Colonic mucosa (tissue), 4 donors: ENCODE results near the gene GARNL3. TPM values are rescaled to one million over a fixed set of nuclear protein-coding genes. Genes with fewer than 3 reads are reported as not detected.

Experiments used
- DNase-seq: peaks from one replicate; pipeline ENCODE4 v3.0.0-alpha.2; 2020
- H3K27ac ChIP-seq: fragments of 200-600 bp; one replicate; pipeline ENCODE4 v1.8.0; 2021
- H3K27me3 ChIP-seq: fragments of 200-600 bp; one replicate; pipeline ENCODE4 v1.8.0; 2021
- H3K36me3 ChIP-seq: fragments of 200-600 bp; one replicate; pipeline ENCODE4 v1.8.0; 2021
- H3K4me1 ChIP-seq: fragments of 200-600 bp; one replicate; pipeline ENCODE4 v1.8.0; 2021; ENCODE audit warnings: mild to moderate bottlenecking
- H3K4me3 ChIP-seq: fragments of 200-600 bp; one replicate; pipeline ENCODE4 v1.8.0; 2021
- H3K9ac ChIP-seq, 2 donors: one replicate each; pipeline ENCODE4 v1.7.0; 2013; ENCODE audit warnings: control low read depth in 2 of 2, low read depth in 2 of 2, low read length in 2 of 2
- H3K9me3 ChIP-seq: fragments of 200-600 bp; one replicate; pipeline ENCODE4 v1.8.0; 2021
- CTCF ChIP-seq: fragments of 200-600 bp; IDR thresholded peaks from one replicate; pipeline ENCODE4 v1.8.0; 2022; ENCODE audit warnings: antibody characterized with exemption, mild to moderate bottlenecking
- intact Hi-C: fragments of 100-400 bp; cut with DNase I; formaldehyde crosslinking; loops from one replicate; pipeline ENCODE4 v1.14.1; 2022
- total RNA-seq, 2 donors: library from RNA; stranded (reverse); fragmentation: NEBNext Ultra II Directional in 1 of 2; extraction: Animal tissue kit (Norgen Biotek cat#: 25700) in 1 of 2; gene quantifications; one replicate each; pipeline ENCODE4 v1.2.1, GENCODE V29; 2021
- donor health status: healthy.
- donor health status: DM: no; HTN: no; CAD: no.
- donor health status: DM: no; HTN: no; CAD: no.

The GARNL3 gene
- total RNA-seq, 2 donors from 2014 or later, result 4.1 to 5.1 TPM

DNA sequence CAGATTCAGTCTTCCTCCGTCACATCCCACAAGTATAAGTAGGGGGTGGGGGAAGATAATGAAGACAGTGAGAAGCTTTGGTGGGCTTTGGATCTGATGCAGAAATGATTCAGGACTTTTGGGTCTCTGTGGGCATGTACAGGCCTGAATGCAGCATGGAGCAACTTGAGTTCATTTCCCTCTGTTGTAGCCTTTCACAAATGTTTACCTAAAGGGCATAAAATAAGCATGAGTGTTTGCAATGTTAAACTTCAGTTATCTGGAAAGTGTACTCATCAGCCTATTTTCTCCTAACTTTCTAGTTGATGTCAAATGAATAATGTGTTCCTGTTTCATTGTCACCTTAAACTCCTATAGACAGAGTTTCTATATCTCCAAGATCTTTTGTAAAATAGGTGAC lies 39.3 kb downstream of the GARNL3 start:
- H3K9me3 ChIP-seq, result no peaks in the 10 kb centered on the region
- H3K27ac ChIP-seq, result no peak overlapping the region
- no peaks in the 10 kb centered on the region for H3K4me1 ChIP-seq
- no peak for TF ChIP-seq CTCF
- no peak overlapping the region for H3K4me3 ChIP-seq
- intact Hi-C loops, result no loop called here
- no peak for DNase-seq
- H3K27me3 ChIP-seq, result no peaks in the 10 kb centered on the region
- H3K9ac ChIP-seq, result no peak overlapping the region
- H3K36me3 ChIP-seq, result no peaks in the 10 kb centered on the region

DNA sequence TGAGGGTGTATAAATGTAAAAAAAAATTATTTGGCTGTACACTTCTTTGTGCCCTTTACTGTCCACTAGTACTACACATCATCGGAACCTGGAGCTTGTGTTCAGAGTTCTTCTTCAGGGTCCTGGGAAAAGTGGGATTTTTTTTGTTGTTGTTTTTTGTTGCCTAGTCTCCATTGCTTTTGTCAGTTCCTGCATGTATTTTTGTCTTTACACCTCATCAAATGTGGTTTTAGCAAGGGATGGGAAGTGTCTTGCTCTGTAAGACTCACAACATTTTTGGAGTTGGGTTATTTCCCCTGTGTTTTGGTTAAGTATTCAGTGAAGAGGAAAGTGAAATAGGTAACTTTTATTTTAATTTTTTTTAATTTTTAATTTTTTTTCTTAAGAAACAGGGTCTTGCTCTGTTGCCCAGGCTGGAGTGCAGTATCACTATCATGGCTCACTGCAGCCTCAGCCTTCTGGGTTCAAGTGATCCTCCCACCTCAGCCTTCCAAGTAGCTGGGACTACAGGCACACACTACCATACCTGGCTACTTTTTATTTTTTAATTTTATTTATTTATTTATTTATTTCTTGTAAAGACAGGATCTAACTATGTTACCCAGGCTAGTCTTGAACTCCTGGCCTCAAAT lies 40.7 kb downstream of the GARNL3 start:
- Histone ChIP-seq H3K4me3 (no peak overlapping the region), H3K27me3 (no peaks in the 10 kb centered on the region), H3K9me3 (no peaks in the 10 kb centered on the region), H3K27ac (no peak overlapping the region), H3K9ac (no peak overlapping the region), H3K36me3 (no peaks in the 10 kb centered on the region), H3K4me1 (no peaks in the 10 kb centered on the region)
- intact Hi-C loops, result no loop called here
- TF ChIP-seq CTCF, result no peak
- DNase-seq, result no peak

DNA sequence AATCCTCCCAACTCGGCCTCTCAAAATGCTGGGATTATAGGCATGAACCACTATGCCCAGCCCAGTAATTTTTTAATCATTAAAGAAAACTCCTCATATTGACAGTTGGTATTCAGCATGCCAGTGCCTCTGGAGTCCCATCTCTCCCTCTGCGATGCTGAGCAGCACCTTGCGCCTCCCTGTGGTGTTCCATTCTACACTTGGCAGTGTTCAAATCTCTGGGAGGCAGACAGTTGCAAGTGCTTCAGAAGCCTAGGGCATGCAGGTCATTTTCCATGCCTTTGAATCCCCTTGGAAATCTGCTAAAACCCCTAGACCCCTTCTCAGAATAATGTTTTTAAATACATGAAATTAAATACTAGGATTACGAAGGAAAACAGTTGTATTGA lies 41.3 kb downstream of the GARNL3 start:
- Histone ChIP-seq H3K4me1 (no peaks in the 10 kb centered on the region), H3K9me3 (no peaks in the 10 kb centered on the region), H3K27ac (no peak overlapping the region), H3K36me3 (no peaks in the 10 kb centered on the region), H3K9ac (no peak overlapping the region), H3K4me3 (no peak overlapping the region), H3K27me3 (no peaks in the 10 kb centered on the region)
- TF ChIP-seq CTCF, result no peak
- DNase-seq, result no peak
- intact Hi-C loops, result no loop called here

GRCh38 chr9:127307802-127308201 lies 43.2 kb downstream of the GARNL3 start:
- DNase-seq, result no peak
- Histone ChIP-seq H3K36me3 (no peaks in the 10 kb centered on the region), H3K9ac (no peak overlapping the region), H3K4me1 (no peaks in the 10 kb centered on the region), H3K27ac (no peak overlapping the region), H3K9me3 (no peaks in the 10 kb centered on the region), H3K27me3 (no peaks in the 10 kb centered on the region), H3K4me3 (no peak overlapping the region)
- intact Hi-C loops, result no loop called here
- TF ChIP-seq CTCF, result no peak

- TF ChIP-seq CTCF, result no peak
- no peak for DNase-seq
- Histone ChIP-seq H3K4me1 (no peaks in the 10 kb centered on the region), H3K4me3 (no peak overlapping the region), H3K36me3 (no peaks in the 10 kb centered on the region), H3K9me3 (no peaks in the 10 kb centered on the region), H3K27ac (no peak overlapping the region), H3K27me3 (no peaks in the 10 kb centered on the region), H3K9ac (no peak overlapping the region)
- intact Hi-C loops, result no loop called here
Measured at GRCh38 chr9:127308652-127309434, 44.3 kb downstream of the GARNL3 start.
